ENCODE results near the gene SDC4.

SDC4 gene

GRCh38 chr20:45313065-45313695 lies 35.0 kb downstream of the SDC4 start:
- DNase-seq (ENCODE audit: extremely low read depth, low read depth): no peak

GRCh38 chr20:45312241-45312640 lies 36.0 kb downstream of the SDC4 start:
- no peak for TF ChIP-seq CTCF (IDR thresholded peaks at IDR 0.05; ENCODE audit: low read depth, low read length, missing control alignments)
- no peak overlapping the region for H3K4me3 ChIP-seq (replicated peaks; ENCODE audit: low read depth, low read length)
- DNase-seq (ENCODE audit: extremely low read depth, low read depth): no peak

More at GRCh38 chr20:45313065-45313695, 35.0 kb downstream of the SDC4 start:
- no peak overlapping the region for H3K4me3 ChIP-seq (replicated peaks; ENCODE audit: low read depth, low read length)
- TF ChIP-seq CTCF (IDR thresholded peaks at IDR 0.05; ENCODE audit: low read depth, low read length, missing control alignments): no peak

GRCh38 chr20:45311589-45312211 lies 36.5 kb downstream of the SDC4 start:
- no peak overlapping the region for H3K4me3 ChIP-seq (replicated peaks; ENCODE audit: low read depth, low read length)
- DNase-seq (ENCODE audit: extremely low read depth, low read depth): no peak
- peak; percentile 87 for TF ChIP-seq CTCF (IDR thresholded peaks at IDR 0.05; ENCODE audit: low read depth, low read length, missing control alignments)

- no peak for DNase-seq (ENCODE audit: extremely low read depth, low read depth)
- TF ChIP-seq CTCF (IDR thresholded peaks at IDR 0.05; ENCODE audit: low read depth, low read length, missing control alignments): no peak
- no peak overlapping the region for H3K4me3 ChIP-seq (replicated peaks; ENCODE audit: low read depth, low read length)
Measured at GRCh38 chr20:45309075-45309474, 39.1 kb downstream of the SDC4 start.

- H3K4me3 ChIP-seq (replicated peaks; ENCODE audit: low read depth, low read length): no peak within 1 kb of the TSS
- TF ChIP-seq CTCF (IDR thresholded peaks at IDR 0.05; ENCODE audit: low read depth, low read length, missing control alignments): no peak
- no peak for DNase-seq (ENCODE audit: extremely low read depth, low read depth)
Measured at GRCh38 chr20:45308117-45308778, 40.0 kb downstream of the SDC4 start, which contains the start of gene MATN4. Gene MATN4 (minus strand): TSS chr20:45308299. CDS start chr20:45305582, 2,717 bp downstream.

GRCh38 chr20:45307076-45307640 lies 41.1 kb downstream of the SDC4 start:
- H3K4me3 ChIP-seq (replicated peaks; ENCODE audit: low read depth, low read length): no peak overlapping the region
- TF ChIP-seq CTCF (IDR thresholded peaks at IDR 0.05; ENCODE audit: low read depth, low read length, missing control alignments): no peak
- DNase-seq (ENCODE audit: extremely low read depth, low read depth): no peak

All from HFF-Myc (cell line).